Myometrial cell (primary cell): Measurements from ENCODE around the gene TBC1D3D. TPM values are rescaled to one million over a fixed set of nuclear protein-coding genes. Genes with fewer than 3 reads are reported as not detected.

Source experiments
- total RNA-seq: library from RNA; depleted of rRNA; stranded (reverse); fragments of >200 nt; gene quantifications from 2 replicates; pipeline ENCODE4 v1.2.3, GENCODE V29; 2015

Gene TBC1D3D
- 0.18 TPM in 1 of 2 replicates, not detected in the other for total RNA-seq

GRCh38 chr17:38003676-38004075 lies at the start of gene TBC1D3D:
Gene TBC1D3D (plus strand): TSS chr17:38003976. CDS start chr17:38005561, 1,585 bp downstream.

GRCh38 chr17:37988960-37989359 lies 14.8 kb upstream of the TBC1D3D start, which contains the start of gene TBC1D3L:
Gene TBC1D3L (minus strand): TSS chr17:37989060. CDS start chr17:37987520, 1,540 bp downstream.

Other genes starting within 250 kb of the TBC1D3D start
- gene TBC1D3K, start 79.6 kb upstream of the TBC1D3D start, total RNA-seq, result not detected in 2 replicates
- 1.9 and 4.0 TPM in 2 replicates for gene TBC1D3L, start 14.9 kb upstream of the TBC1D3D start, total RNA-seq
- gene TBC1D3C, start 64.7 kb downstream of the TBC1D3D start, total RNA-seq, result not detected in 2 replicates
- gene TBC1D3E, start 124.0 kb downstream of the TBC1D3D start, total RNA-seq, result not detected in 2 replicates
- not detected in 2 replicates for gene TBC1D3, start 188.6 kb downstream of the TBC1D3D start, total RNA-seq